Right atrium auricular region (tissue), 2 donors: ENCODE measurements around the gene MAP2K5. TPM values are rescaled to one million over a fixed set of nuclear protein-coding genes. Genes with fewer than 3 reads are reported as not detected.
"Not testable (repeated sequence)": the region's sequence is repeated elsewhere in the genome, so short reads cannot be mapped to it uniquely, and the experiment has no call there.

Experiments
- DNase-seq: peaks from one replicate; pipeline ENCODE4 v3.0.0-alpha.2; 2019; ENCODE audit warnings: low spot score
- H3K27ac ChIP-seq, 2 donors: fragments of 200-600 bp; sonication (generic); 1 replicate in 1 of 2; 2 replicates in 1 of 2; pipeline ENCODE4 v1.5.1; 2016 to 2019
- H3K27me3 ChIP-seq, 2 donors: fragments of 200-600 bp; sonication (generic); one replicate each; pipeline versions ENCODE4 v1.5.1 to v1.6.0; 2017 to 2019
- H3K36me3 ChIP-seq: fragments of 200-600 bp; sonication (generic); one replicate; pipeline ENCODE4 v1.5.1; 2016
- H3K4me1 ChIP-seq, 2 donors: fragments of 200-600 bp; sonication (generic); one replicate each; pipeline versions ENCODE4 v1.5.1 to v1.6.0; 2017 to 2019
- H3K4me3 ChIP-seq, 2 donors: fragments of 200-600 bp; sonication (generic); 1 replicate in 1 of 2; 2 replicates in 1 of 2; pipeline ENCODE4 v1.5.1; 2017 to 2019; ENCODE audit warnings: mild to moderate bottlenecking in 1 of 2, moderate library complexity in 1 of 2
- H3K9me3 ChIP-seq, 2 donors: fragments of 200-600 bp; sonication (generic); one replicate each; pipeline ENCODE4 v1.5.1; 2019
- total RNA-seq, 2 donors: library from RNA; depleted of rRNA; stranded (reverse); fragments of >200 nt; gene quantifications; one replicate each; pipeline ENCODE4 v1.1.0, GENCODE V29; 2016
- TF ChIP-seq, protein P1 (sequence below), 2 donors: fragments of 200-600 bp; sonication (generic); IDR thresholded peaks; one replicate each; pipeline ENCODE4 v1.5.1; 2019; ENCODE audit warnings: antibody characterized with exemption in 2 of 2

Gene MAP2K5
- total RNA-seq, 2 donors from 2014 or later, result 5.8 to 6.7 TPM

DNA sequence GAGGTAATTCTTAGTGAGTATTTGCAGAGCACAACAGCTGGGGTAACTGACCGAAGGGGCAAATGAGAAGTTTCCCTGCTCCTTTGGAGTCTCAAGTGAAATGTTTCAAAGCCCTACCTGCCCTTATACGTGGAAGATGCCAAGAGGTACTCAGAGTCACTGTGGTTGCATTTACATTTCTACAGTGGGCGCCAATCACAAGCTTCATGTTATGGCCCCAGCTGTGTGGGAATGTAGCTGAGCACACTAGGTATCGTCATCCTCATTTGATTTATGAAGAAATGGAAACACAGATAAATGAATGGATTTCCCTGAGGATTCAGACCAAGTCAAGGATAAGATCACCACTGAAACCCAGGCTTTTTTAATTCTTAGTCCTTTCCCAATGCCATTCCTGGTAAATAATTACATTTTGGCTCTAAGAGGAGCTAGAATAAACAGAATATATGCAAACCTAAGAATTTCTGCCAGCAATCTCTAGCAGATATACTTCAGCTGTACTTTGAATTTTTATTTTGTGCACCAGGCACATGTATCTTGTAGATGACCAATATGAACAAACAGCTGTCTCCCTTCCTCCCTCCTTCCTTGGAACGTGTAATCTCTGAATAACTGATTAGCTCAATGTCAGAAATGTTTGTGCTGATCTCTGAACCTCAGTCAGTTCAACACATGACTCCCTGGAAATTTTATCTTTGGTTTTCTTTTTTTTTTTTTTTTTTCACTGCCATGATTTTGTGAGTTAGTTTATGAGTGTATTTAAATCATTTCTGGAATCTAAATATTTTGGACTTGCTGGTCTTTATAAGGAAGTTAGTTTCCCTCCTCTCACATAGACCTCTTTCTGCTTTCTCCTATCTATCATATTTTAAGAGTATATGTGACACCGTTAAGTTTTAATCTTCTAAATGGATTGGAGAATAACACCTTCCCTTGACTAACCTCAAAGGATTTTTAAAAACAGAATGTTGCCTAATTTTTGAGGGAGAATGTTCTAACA is 69.2 kb downstream of the MAP2K5 start:
- Histone ChIP-seq H3K36me3 (no peaks in the 10 kb centered on the region), H3K27ac (no peak overlapping the region), H3K4me3 (no peak overlapping the region), H3K9me3 (no peaks in the 10 kb centered on the region), H3K27me3 (no peaks in the 10 kb centered on the region), H3K4me1 (no peaks in the 10 kb centered on the region)
- TF ChIP-seq, protein P1, sequence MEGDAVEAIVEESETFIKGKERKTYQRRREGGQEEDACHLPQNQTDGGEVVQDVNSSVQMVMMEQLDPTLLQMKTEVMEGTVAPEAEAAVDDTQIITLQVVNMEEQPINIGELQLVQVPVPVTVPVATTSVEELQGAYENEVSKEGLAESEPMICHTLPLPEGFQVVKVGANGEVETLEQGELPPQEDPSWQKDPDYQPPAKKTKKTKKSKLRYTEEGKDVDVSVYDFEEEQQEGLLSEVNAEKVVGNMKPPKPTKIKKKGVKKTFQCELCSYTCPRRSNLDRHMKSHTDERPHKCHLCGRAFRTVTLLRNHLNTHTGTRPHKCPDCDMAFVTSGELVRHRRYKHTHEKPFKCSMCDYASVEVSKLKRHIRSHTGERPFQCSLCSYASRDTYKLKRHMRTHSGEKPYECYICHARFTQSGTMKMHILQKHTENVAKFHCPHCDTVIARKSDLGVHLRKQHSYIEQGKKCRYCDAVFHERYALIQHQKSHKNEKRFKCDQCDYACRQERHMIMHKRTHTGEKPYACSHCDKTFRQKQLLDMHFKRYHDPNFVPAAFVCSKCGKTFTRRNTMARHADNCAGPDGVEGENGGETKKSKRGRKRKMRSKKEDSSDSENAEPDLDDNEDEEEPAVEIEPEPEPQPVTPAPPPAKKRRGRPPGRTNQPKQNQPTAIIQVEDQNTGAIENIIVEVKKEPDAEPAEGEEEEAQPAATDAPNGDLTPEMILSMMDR (IDR thresholded peaks at IDR 0.05), result no peak
- no peak for DNase-seq

- no peak for DNase-seq
- no peak overlapping the region for H3K27ac ChIP-seq
These were observed 70.7 kb downstream of the MAP2K5 start for GRCh38 chr15:67613211-67613610.

GRCh38 chr15:67613708-67614107 is 71.2 kb downstream of the MAP2K5 start:
- Histone ChIP-seq H3K27me3 (no peaks in the 10 kb centered on the region), H3K27ac (no peak overlapping the region), H3K36me3 (no peaks in the 10 kb centered on the region), H3K9me3 (no peaks in the 10 kb centered on the region), H3K4me3 (no peak overlapping the region), H3K4me1 (no peaks in the 10 kb centered on the region)
- TF ChIP-seq, protein P1 (IDR thresholded peaks at IDR 0.05), result no peak
- DNase-seq, result no peak

More at GRCh38 chr15:67613211-67613610, 70.7 kb downstream of the MAP2K5 start:
- no peaks in the 10 kb centered on the region for H3K36me3 ChIP-seq
- H3K9me3 ChIP-seq, result no peaks in the 10 kb centered on the region
- H3K27me3 ChIP-seq, result no peaks in the 10 kb centered on the region
- H3K4me1 ChIP-seq, result no peaks in the 10 kb centered on the region
- TF ChIP-seq, protein P1 (IDR thresholded peaks at IDR 0.05), result no peak
- no peak overlapping the region for H3K4me3 ChIP-seq

GRCh38 chr15:67615131-67615534 is 72.6 kb downstream of the MAP2K5 start:
- not testable (repeated sequence) for H3K9me3 ChIP-seq, H3K27ac ChIP-seq, H3K36me3 ChIP-seq, DNase-seq, H3K27me3 ChIP-seq, H3K4me1 ChIP-seq, H3K4me3 ChIP-seq

GRCh38 chr15:67618297-67618696 is 75.8 kb downstream of the MAP2K5 start:
- Histone ChIP-seq H3K27me3 (no peaks in the 10 kb centered on the region), H3K4me1 (no peaks in the 10 kb centered on the region), H3K4me3 (no peak overlapping the region), H3K27ac (no peak overlapping the region), H3K36me3 (no peaks in the 10 kb centered on the region), H3K9me3 (no peaks in the 10 kb centered on the region)
- no peak for DNase-seq
- TF ChIP-seq, protein P1 (IDR thresholded peaks at IDR 0.05), result no peak

DNA sequence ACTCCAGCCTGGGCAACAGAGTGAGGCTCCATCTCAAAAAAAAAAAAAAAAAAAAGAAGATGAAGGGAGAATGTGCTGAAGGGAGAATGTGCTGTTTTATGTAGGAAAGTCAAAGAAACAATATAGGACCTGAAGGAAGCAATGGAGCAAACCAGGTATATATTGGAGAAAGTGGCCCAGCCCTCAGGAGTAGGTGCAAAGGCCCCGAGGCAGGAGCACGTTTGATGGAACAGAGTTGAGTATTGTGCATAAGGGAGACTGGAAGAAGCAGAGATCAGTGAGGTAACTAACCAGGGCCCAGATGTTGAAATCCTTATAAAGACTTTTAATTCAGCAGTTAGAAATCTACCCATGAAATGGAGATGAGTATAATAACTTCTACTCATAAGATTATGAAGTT is 79.6 kb downstream of the MAP2K5 start:
- H3K4me1 ChIP-seq, result no peaks in the 10 kb centered on the region
- no peak overlapping the region for H3K27ac ChIP-seq
- H3K9me3 ChIP-seq, result no peaks in the 10 kb centered on the region
- no peak for DNase-seq
- H3K4me3 ChIP-seq, result no peak overlapping the region
- peaks cover 4% of the 10 kb centered on the region for H3K36me3 ChIP-seq
- no peaks in the 10 kb centered on the region for H3K27me3 ChIP-seq
- TF ChIP-seq, protein P1 (IDR thresholded peaks at IDR 0.05), result no peak
